HFF-Myc (cell line): ENCODE measurements around the gene S100A13.
A peak's percentile ranks its signal among the peaks of the same experiment; 100 is the strongest.
"Not testable (repeated sequence)": the region's sequence is repeated elsewhere in the genome, so short reads cannot be mapped to it uniquely, and the experiment has no call there.

ENCODE experiments used
- DNase-seq: peaks from one replicate; pipeline ENCODE4 v3.0.0-alpha.2; 2011; ENCODE audit warnings: low read depth; ENCODE audit errors: extremely low read depth
- H3K4me3 ChIP-seq: replicated peaks from 2 replicates; pipeline ENCODE4 v1.5.1; 2011; ENCODE audit warnings: low read depth, mild to moderate bottlenecking, control low read depth, low read length
- TF ChIP-seq, protein P1 (sequence below): IDR thresholded peaks from 2 replicates; pipeline ENCODE4 v1.5.1; 2012; ENCODE audit warnings: mild to moderate bottlenecking, low read depth, low read length, control low read depth; ENCODE audit errors: missing control alignments

Gene S100A13

DNA sequence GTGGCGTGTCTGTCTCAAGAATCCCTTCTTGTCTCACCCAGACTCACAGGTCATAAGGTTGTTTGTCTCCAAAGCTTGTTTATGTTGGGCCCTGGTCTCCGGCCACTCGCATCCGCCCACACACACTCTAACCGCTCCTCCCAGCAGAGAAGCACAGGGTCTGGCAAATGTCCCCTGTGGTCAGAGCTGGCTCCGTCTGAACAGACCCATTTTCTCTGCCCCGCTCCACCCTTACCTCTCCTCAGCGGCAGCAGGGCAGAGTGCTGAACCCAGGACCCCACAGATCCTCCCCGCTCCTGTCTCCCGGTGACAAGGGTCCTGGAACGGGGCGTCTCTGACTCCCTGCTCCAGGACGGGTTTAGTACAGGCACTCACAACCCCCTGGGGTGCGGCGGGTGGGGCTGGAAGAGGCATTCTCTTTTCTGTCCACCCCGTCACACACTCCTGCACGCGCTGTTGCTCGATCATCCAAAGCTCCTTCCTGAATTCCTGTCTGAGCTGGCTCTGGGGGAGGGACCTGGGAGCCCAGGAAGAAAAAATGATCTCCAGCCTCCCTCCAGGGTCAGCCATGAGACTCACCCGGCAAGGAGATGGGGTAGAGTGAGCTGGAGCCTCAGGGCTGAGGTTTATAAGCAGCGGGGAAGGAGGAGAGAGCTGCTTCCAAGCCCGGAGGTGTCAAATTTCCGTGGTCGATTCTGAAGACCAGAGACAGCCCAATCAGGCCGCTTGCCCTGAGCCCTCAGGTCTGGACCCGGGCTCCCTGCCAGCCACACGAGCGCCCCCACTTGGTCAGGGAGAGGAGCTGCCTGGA, at the start of gene S100A13:
TSS of gene S100A13 (minus strand) at position 602 of the 811 bp plus-strand sequence. CDS start 1,033 bp downstream, outside the sequence.
- TF ChIP-seq, protein P1, sequence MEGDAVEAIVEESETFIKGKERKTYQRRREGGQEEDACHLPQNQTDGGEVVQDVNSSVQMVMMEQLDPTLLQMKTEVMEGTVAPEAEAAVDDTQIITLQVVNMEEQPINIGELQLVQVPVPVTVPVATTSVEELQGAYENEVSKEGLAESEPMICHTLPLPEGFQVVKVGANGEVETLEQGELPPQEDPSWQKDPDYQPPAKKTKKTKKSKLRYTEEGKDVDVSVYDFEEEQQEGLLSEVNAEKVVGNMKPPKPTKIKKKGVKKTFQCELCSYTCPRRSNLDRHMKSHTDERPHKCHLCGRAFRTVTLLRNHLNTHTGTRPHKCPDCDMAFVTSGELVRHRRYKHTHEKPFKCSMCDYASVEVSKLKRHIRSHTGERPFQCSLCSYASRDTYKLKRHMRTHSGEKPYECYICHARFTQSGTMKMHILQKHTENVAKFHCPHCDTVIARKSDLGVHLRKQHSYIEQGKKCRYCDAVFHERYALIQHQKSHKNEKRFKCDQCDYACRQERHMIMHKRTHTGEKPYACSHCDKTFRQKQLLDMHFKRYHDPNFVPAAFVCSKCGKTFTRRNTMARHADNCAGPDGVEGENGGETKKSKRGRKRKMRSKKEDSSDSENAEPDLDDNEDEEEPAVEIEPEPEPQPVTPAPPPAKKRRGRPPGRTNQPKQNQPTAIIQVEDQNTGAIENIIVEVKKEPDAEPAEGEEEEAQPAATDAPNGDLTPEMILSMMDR = peak; percentile 89
- DNase-seq = peak; percentile 91
- H3K4me3 ChIP-seq = peak within 1 kb of the TSS; percentile 74

GRCh38 chr1:153673511-153673910, 46.2 kb upstream of the S100A13 start:
- no peak overlapping the region for H3K4me3 ChIP-seq
- TF ChIP-seq, protein P1 = no peak
- DNase-seq = no peak

DNA sequence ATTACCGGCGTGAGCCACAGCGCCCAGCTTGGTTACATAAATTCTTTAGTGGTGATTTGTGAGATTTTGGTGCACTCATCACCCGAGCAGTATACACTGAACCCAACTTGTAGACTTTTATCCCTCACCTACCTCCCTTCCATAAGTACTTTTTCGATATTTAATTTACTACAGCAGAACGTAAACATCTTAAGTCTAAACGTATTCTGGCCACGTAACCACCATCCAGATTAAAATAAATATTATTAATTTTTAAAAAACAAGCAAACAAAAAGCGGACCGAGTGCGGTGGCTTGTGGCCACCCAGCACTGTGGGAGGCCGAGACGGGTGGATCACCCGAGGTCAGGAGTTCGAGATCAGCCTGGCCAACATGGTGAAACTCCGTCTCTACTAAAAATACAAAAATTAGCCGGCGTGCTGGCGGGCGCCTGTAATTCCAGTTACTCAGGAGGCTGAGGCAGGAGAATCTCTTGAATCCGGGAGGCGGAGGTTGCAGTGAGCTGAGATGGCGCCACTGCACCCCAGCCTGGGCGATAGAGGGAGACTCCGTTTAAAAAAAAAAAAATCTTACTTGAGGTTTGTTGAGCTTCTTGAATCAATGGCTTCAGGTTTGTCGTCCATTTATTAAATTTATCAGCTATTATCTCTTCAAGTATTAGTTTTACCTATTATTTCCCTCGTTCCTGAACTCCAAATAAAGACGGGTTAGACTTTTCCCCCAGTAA, 44.5 kb upstream of the S100A13 start:
- DNase-seq = not testable (repeated sequence)
- peak overlapping the region; percentile 51 for H3K4me3 ChIP-seq

- peak; percentile 100 for DNase-seq
- TF ChIP-seq, protein P1 = no peak
- H3K4me3 ChIP-seq = peak within 1 kb of the TSS; percentile 99
Measured at GRCh38 chr1:153670859-153671627, 43.7 kb upstream of the S100A13 start, which contains the start of gene ILF2. Gene ILF2, minus strand, starts transcription at chr1:153670993. Its CDS starts 71 bp downstream, at chr1:153670922.

DNA sequence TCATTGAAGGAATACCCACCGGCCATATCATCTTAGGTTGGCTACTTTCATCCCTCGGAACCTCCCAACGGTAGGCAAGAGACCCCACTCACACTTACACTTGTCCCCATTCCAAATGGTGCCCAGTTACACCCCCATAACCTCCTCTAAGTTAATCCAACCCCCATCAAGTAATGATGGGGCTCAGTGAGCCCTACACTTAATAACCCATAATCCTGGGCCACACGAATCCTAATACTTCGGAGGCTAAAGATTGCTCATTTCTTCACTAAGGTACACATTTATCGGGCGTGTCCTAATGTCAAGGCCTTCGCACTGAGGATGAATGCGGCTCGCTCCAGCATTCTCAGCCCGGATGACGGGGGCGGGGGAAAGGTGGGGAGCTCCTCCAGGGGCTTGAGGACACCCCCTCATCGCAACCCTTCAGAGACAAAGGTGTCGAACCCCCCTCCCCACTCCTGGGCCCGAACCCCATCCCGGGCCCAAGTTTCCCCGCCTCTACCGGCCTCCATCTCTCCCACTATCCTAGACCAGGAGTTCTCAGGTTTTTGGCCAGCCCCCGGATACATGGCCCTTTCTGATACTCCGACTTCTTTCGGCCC, 43.1 kb upstream of the S100A13 start:
- TF ChIP-seq, protein P1 = no peak
- DNase-seq = no peak
- peak overlapping the region; percentile 99 for H3K4me3 ChIP-seq

GRCh38 chr1:153669606-153670005, 42.3 kb upstream of the S100A13 start:
- peak overlapping the region; percentile 99 for H3K4me3 ChIP-seq
- DNase-seq = no peak
- TF ChIP-seq, protein P1 = no peak

DNA sequence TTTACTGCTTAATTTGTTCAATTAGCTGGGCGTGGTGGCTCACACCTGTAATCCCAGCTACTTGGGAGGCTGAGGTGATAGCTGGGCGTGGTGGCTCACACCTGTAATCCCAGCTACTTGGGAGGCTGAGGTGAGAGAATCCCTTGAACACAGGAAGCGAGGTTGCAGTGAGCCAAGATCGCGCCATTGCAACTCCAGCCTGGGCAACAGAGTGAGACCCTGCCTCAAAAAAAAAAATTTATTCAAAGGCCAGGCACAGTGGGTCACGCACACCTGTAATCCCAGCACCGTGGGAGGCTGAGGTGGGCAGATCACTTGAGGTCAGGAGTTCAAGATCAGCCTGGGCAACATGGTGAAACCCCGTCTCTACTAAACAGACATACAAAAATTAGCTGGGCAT, 41.4 kb upstream of the S100A13 start:
- not testable (repeated sequence) for DNase-seq
- H3K4me3 ChIP-seq = peak overlapping the region; percentile 99; the same call in 1 of the 2 replicates
